ENCODE measurements around the gene PAFAH1B1. TPM values are rescaled to one million over a fixed set of nuclear protein-coding genes. Genes with fewer than 3 reads are reported as not detected.

PAFAH1B1 gene
- total RNA-seq, 1 donor from 2014 or later = 104 TPM

GRCh38 chr17:2731807-2732206 lies 138.4 kb downstream of the PAFAH1B1 start:
- no peak for DNase-seq
- ATAC-seq (ENCODE audit: poor library complexity) = no peak
- intact Hi-C loops (cut with DNase I) = no loop called here

GRCh38 chr17:2734939-2735338 lies 141.5 kb downstream of the PAFAH1B1 start:
- no peak for DNase-seq
- no peak for ATAC-seq (ENCODE audit: poor library complexity)
- intact Hi-C loops (cut with DNase I) = no loop called here

Small RNA genes lying within 50 kb of the gene (microRNA-seq; reads per million reads assigned to microRNA genes)
- not detected for gene MIR6776

Other genes with a start within 250 kb of the PAFAH1B1 start
- gene MNT, start 192.6 kb upstream of the PAFAH1B1 start, total RNA-seq = 10.1 TPM
- 16.7 TPM for gene METTL16, start 81.8 kb upstream of the PAFAH1B1 start, total RNA-seq
- gene CLUH, start 118.1 kb downstream of the PAFAH1B1 start, total RNA-seq = 175 TPM
- gene CCDC92B, start 156.0 kb downstream of the PAFAH1B1 start, total RNA-seq = 0.11 TPM
- 46.8 TPM for gene RAP1GAP2, start 202.8 kb downstream of the PAFAH1B1 start, total RNA-seq

Data from Right ventricle myocardium superior (tissue), 1 donor.